HEK293T (cell line): Measurements from ENCODE around the gene FOXN4.

ENCODE experiments used
- ARNT ChIP-seq: fragments of 450-650 bp; IDR thresholded peaks from 2 replicates; pipeline ENCODE4 v1.6.1; 2017; ENCODE audit warnings: mild to moderate bottlenecking
- BHLHE40 ChIP-seq: fragments of 450-650 bp; IDR thresholded peaks from 2 replicates; pipeline ENCODE4 v1.6.1; 2016; ENCODE audit warnings: mild to moderate bottlenecking, moderate library complexity, borderline replicate concordance
- FOXK2 ChIP-seq: fragments of 450-650 bp; IDR thresholded peaks from 2 replicates; pipeline ENCODE4 v1.6.1; 2016; ENCODE audit warnings: mild to moderate bottlenecking
- FOXM1 ChIP-seq: fragments of 450-650 bp; IDR thresholded peaks from 2 replicates; pipeline ENCODE4 v1.6.1; 2017; ENCODE audit warnings: mild to moderate bottlenecking, borderline replicate concordance
- NFRKB ChIP-seq: fragments of 450-650 bp; IDR thresholded peaks from 2 replicates; pipeline ENCODE4 v1.6.1; 2016; ENCODE audit warnings: mild to moderate bottlenecking, moderate library complexity
- SP1 ChIP-seq: fragments of 450-650 bp; IDR thresholded peaks from 2 replicates; pipeline ENCODE4 v1.6.1; 2017
- SUZ12 ChIP-seq: fragments of 450-650 bp; IDR thresholded peaks from 2 replicates; pipeline ENCODE4 v1.6.1; 2016; ENCODE audit warnings: mild to moderate bottlenecking
- ZNF384 ChIP-seq: fragments of 450-650 bp; IDR thresholded peaks from 2 replicates; pipeline ENCODE4 v1.6.1; 2016
- TF ChIP-seq, protein P1 (sequence below): fragments of 450-650 bp; IDR thresholded peaks from 2 replicates; pipeline ENCODE4 v1.6.1; 2016

DNA sequence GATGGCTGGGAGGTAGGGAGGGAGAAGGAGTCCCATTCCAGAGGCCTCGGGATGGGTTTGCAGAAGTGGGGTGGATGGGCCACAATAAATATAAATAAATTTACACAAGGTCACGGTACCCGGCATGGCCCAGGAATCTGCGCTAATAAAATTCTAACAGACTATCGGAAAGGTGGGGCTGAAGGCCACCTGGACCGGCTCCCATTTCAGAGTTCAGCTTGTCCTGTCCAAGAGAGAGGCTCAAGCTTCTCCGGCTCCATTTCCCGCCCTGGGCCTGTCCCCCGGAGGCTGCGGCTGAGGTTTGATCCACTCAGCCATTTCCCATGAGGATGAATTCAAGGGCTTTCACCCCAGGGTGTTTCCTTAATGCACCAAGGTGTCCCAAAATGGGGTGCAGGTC, 30.2 kb downstream of the FOXN4 start:
- TF ChIP-seq ARNT, result no peak
- TF ChIP-seq FOXM1, result no peak
- TF ChIP-seq SP1, result no peak
- no peak for TF ChIP-seq BHLHE40
- TF ChIP-seq ZNF384, result no peak
- TF ChIP-seq, protein P1, sequence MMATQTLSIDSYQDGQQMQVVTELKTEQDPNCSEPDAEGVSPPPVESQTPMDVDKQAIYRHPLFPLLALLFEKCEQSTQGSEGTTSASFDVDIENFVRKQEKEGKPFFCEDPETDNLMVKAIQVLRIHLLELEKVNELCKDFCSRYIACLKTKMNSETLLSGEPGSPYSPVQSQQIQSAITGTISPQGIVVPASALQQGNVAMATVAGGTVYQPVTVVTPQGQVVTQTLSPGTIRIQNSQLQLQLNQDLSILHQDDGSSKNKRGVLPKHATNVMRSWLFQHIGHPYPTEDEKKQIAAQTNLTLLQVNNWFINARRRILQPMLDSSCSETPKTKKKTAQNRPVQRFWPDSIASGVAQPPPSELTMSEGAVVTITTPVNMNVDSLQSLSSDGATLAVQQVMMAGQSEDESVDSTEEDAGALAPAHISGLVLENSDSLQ, result no peak
- TF ChIP-seq NFRKB, result no peak
- TF ChIP-seq SUZ12, result no peak
- no peak for TF ChIP-seq FOXK2
